ENCODE measurements around the gene BTBD10. TPM values are rescaled to one million over a fixed set of nuclear protein-coding genes. Genes with fewer than 3 reads are reported as not detected.

The BTBD10 gene
- total RNA-seq, 1 experiment from 2014 or later: 45.0 TPM

GRCh38 chr11:13461291-13461690 lies 1.7 kb downstream of the BTBD10 start:
- Mint-ChIP-seq H3K27me3 (ENCODE audit: insufficient read depth, unreplicated experiment) (no peaks in the 10 kb centered on the region), H3K9me3 (ENCODE audit: unreplicated experiment) (no peaks in the 10 kb centered on the region), H3K27ac (ENCODE audit: unreplicated experiment) (peak overlapping the region; percentile 100), H3K4me3 (ENCODE audit: unreplicated experiment) (peak overlapping the region; percentile 99), H3K36me3 (ENCODE audit: insufficient read depth, unreplicated experiment) (peaks cover 30% of the 10 kb centered on the region), H3K4me1 (ENCODE audit: low read depth, unreplicated experiment) (peaks cover 29% of the 10 kb centered on the region)
- ChIA-PET CTCF (no interaction called here), POLR2A (no interaction called here)
- no peaks in the 10 kb centered on the region for H3K36me3 ChIP-seq (ENCODE audit: control insufficient read depth, insufficient read depth, low read length)
- no peak overlapping the region for H3K4me3 ChIP-seq (ENCODE audit: low read depth, low read length)
- intact Hi-C loops (cut with micrococcal nuclease; ENCODE audit: unreplicated experiment): loop anchor here (10.0 kb wide), 2 partner anchors 56 to 246 kb away; no protein-coding TSS in a partner anchor
- BruUV-seq (replicated peaks): no TSS peak
- peaks cover 18% of the 10 kb centered on the region for H3K4me1 ChIP-seq
- no peaks in the 10 kb centered on the region for H3K9me3 ChIP-seq
- no peak for DNase-seq
- TF ChIP-seq CTCF (IDR thresholded peaks at IDR 0.05; ENCODE audit: insufficient read depth in 1 of 2, low read depth in 1 of 2, low read length in 1 of 2, severe bottlenecking in 1 of 2, unreplicated experiment in 1 of 2): no peak
- no peaks in the 10 kb centered on the region for H3K27me3 ChIP-seq (replicated peaks; ENCODE audit: control insufficient read depth, insufficient read depth, low read length)

- intact Hi-C loops (cut with micrococcal nuclease; ENCODE audit: unreplicated experiment): no loop called here
- H3K27me3 Mint-ChIP-seq (ENCODE audit: insufficient read depth, unreplicated experiment): no peaks in the 10 kb centered on the region
- Histone ChIP-seq H3K4me1 (no peaks in the 10 kb centered on the region), H3K4me3 (ENCODE audit: low read depth, low read length) (no peak overlapping the region), H3K27me3 (replicated peaks; ENCODE audit: control insufficient read depth, insufficient read depth, low read length) (no peaks in the 10 kb centered on the region), H3K36me3 (ENCODE audit: control insufficient read depth, insufficient read depth, low read length) (no peaks in the 10 kb centered on the region; the same call in 1 of the 2 replicates), H3K9me3 (0 out of 2 replicates have a peak, but pooled peaks cover 3% of the 10 kb centered on the region)
- no peaks in the 10 kb centered on the region for H3K36me3 Mint-ChIP-seq (ENCODE audit: insufficient read depth, unreplicated experiment)
- CTCF ChIA-PET: no interaction called here
- no peak for DNase-seq
- peaks cover 15% of the 10 kb centered on the region for H3K9me3 Mint-ChIP-seq (ENCODE audit: unreplicated experiment)
- H3K4me1 Mint-ChIP-seq (ENCODE audit: low read depth, unreplicated experiment): peaks cover 5% of the 10 kb centered on the region
- POLR2A ChIA-PET: no interaction called here
- H3K4me3 Mint-ChIP-seq (ENCODE audit: unreplicated experiment): no peak overlapping the region
- no peak overlapping the region for H3K27ac Mint-ChIP-seq (ENCODE audit: unreplicated experiment)
- BruUV-seq (replicated peaks): no TSS peak
- no peak for TF ChIP-seq CTCF (IDR thresholded peaks at IDR 0.05; ENCODE audit: insufficient read depth in 1 of 2, low read depth in 1 of 2, low read length in 1 of 2, severe bottlenecking in 1 of 2, unreplicated experiment in 1 of 2)
These were observed 12.1 kb downstream of the BTBD10 start for GRCh38 chr11:13450832-13451397.

- POLR2A ChIA-PET: no interaction called here
- H3K9me3 Mint-ChIP-seq (ENCODE audit: unreplicated experiment): peaks cover 15% of the 10 kb centered on the region
- H3K27me3 Mint-ChIP-seq (ENCODE audit: insufficient read depth, unreplicated experiment): no peaks in the 10 kb centered on the region
- H3K9me3 ChIP-seq: 0 out of 2 replicates have a peak, but pooled peaks cover 3% of the 10 kb centered on the region
- H3K4me3 ChIP-seq (ENCODE audit: low read depth, low read length): no peak overlapping the region
- H3K36me3 Mint-ChIP-seq (ENCODE audit: insufficient read depth, unreplicated experiment): no peaks in the 10 kb centered on the region
- H3K4me1 Mint-ChIP-seq (ENCODE audit: low read depth, unreplicated experiment): peaks cover 5% of the 10 kb centered on the region
- H3K36me3 ChIP-seq (ENCODE audit: control insufficient read depth, insufficient read depth, low read length): no peaks in the 10 kb centered on the region; the same call in 1 of the 2 replicates
- intact Hi-C loops (cut with micrococcal nuclease; ENCODE audit: unreplicated experiment): no loop called here
- no peak overlapping the region for H3K4me3 Mint-ChIP-seq (ENCODE audit: unreplicated experiment)
- no TSS peak for BruUV-seq (replicated peaks)
- TF ChIP-seq CTCF (IDR thresholded peaks at IDR 0.05; ENCODE audit: insufficient read depth in 1 of 2, low read depth in 1 of 2, low read length in 1 of 2, severe bottlenecking in 1 of 2, unreplicated experiment in 1 of 2): no peak
- no peaks in the 10 kb centered on the region for H3K4me1 ChIP-seq
- DNase-seq: no peak
- H3K27me3 ChIP-seq (replicated peaks; ENCODE audit: control insufficient read depth, insufficient read depth, low read length): no peaks in the 10 kb centered on the region
- no peak overlapping the region for H3K27ac Mint-ChIP-seq (ENCODE audit: unreplicated experiment)
- CTCF ChIA-PET: no interaction called here
These were observed 13.5 kb downstream of the BTBD10 start for GRCh38 chr11:13449522-13449921.
